ENCODE data around the gene NRN1.
"Not testable (repeated sequence)": the region's sequence is repeated elsewhere in the genome, so short reads cannot be mapped to it uniquely, and the experiment has no call there.

Gene NRN1

GRCh38 chr6:6006428-6007365 lies at the start of gene NRN1:
NRN1 (minus strand) TSS chr6:6006925; CDS start chr6:6006749, 176 bp downstream.
- DNase-seq: no peak

- DNase-seq: no peak
Observed at GRCh38 chr6:6052216-6052615, 45.5 kb upstream of the NRN1 start.

- DNase-seq: no peak
Observed at GRCh38 chr6:6046716-6047115, 40.0 kb upstream of the NRN1 start.

GRCh38 chr6:6039946-6040509 lies 33.3 kb upstream of the NRN1 start:
- no peak for DNase-seq

- no peak for DNase-seq
Observed at GRCh38 chr6:6037179-6037578, 30.5 kb upstream of the NRN1 start.

GRCh38 chr6:6033858-6034257 lies 27.1 kb upstream of the NRN1 start:
- DNase-seq: no peak

- DNase-seq: no peak
Observed at GRCh38 chr6:6026513-6027205, 19.9 kb upstream of the NRN1 start.

- no peak for DNase-seq
Observed at GRCh38 chr6:6025736-6026135, 19.0 kb upstream of the NRN1 start.

- no peak for DNase-seq
Observed at GRCh38 chr6:6024220-6024619, 17.5 kb upstream of the NRN1 start.

- not testable (repeated sequence) for DNase-seq
Observed at GRCh38 chr6:6022841-6023240, 16.1 kb upstream of the NRN1 start.

GRCh38 chr6:6008648-6009421 lies 2.1 kb upstream of the NRN1 start:
- peak; percentile 51 for DNase-seq

- no peak for DNase-seq
Observed at GRCh38 chr6:6008089-6008647, 1.4 kb upstream of the NRN1 start.

GRCh38 chr6:6007366-6008088 lies 802 bp upstream of the NRN1 start:
- DNase-seq: no peak

- DNase-seq: no peak
Observed at GRCh38 chr6:6006006-6006427, 708 bp downstream of the NRN1 start.

- DNase-seq: no peak
Observed at GRCh38 chr6:6005051-6006005, 1.4 kb downstream of the NRN1 start.

GRCh38 chr6:6004390-6004995 lies 2.2 kb downstream of the NRN1 start:
- no peak for DNase-seq

- DNase-seq: peak; percentile 28
Observed at GRCh38 chr6:6003621-6004366, 2.9 kb downstream of the NRN1 start.

GRCh38 chr6:6002848-6003620 lies 3.7 kb downstream of the NRN1 start:
- no peak for DNase-seq

Data from CD4-positive, alpha-beta T cell treated with Interferon gamma for 1 hour (primary cell).